HG03354 (cell line): ENCODE results near the gene ZNF740.
A peak's percentile ranks its signal among the peaks of the same experiment; 100 is the strongest.
"Not testable (repeated sequence)": the region's sequence is repeated elsewhere in the genome, so short reads cannot be mapped to it uniquely, and the experiment has no call there.

Experiments
- ATAC-seq: cut with Tn5 transposase; IDR thresholded peaks from one replicate; pipeline ENCODE4 v1.9.1; 2021; ENCODE audit warnings: mild to moderate bottlenecking; ENCODE audit not compliant: unreplicated experiment, poor library complexity, severe bottlenecking

Gene ZNF740, protein sequence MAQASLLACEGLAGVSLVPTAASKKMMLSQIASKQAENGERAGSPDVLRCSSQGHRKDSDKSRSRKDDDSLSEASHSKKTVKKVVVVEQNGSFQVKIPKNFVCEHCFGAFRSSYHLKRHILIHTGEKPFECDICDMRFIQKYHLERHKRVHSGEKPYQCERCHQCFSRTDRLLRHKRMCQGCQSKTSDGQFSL

DNA sequence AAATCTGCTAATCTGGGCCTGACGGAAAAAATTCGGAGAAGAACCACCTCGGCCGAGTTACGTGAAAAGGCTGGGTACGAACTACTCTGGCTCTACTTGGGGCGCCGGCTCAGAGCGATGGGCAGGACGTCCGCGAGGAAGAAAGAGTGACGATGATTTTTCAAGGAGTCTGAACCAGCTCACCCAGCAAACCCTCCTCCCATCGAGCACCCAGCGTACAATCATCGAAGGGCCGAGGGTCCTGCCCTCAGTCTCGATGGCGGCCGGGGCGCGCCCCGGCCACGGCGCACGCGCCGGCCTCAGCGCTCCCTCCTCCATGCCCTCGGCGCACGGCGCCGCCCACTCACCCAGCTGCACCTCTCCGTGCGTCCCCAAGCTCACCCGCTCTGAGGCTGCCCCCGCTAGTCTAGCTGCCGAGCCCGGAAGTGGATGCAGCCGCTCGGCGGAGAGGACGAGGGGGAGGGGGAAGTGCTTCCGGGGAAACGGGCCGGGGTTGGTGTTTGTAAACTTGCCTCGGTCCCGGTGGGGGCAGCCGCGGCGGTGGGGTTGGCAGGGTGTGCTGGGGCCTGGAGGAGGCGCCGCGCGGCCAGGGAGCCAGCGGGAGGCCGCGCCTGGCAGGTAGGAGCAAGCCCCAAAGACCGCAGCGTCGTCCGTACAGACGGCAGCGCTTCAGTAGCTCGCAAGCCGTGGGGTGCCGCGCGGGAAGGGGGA, at the start of gene ZNF740, which contains the start of gene CSAD:
Gene ZNF740 (plus strand): TSS at position 503 of the 711 bp plus-strand sequence. CDS start 1,262 bp downstream, outside the sequence.
Gene CSAD (minus strand): TSS at position 706 of the 711 bp plus-strand sequence. CDS start 7,455 bp downstream, outside the sequence.
- ATAC-seq, result peak; percentile 92

DNA sequence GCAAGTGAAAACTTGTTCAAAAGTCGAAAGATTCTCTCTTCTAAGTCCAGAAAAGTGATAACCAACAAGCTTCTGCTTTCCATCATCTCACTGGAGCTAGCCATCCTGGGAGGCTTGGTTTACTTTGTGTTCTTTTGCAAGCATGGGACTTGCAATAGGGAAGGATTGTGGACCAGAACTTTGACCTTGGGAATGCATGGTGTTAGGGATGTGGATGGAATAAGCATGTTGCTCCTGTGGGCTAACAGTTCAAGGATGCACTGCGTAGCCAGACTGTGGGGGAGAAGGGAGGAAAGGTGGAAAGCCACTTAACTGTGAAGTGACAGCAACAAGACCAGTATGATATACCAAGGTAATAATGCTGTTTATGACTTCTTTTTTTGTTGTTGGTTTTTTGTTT, 48.7 kb upstream of the ZNF740 start:
- ATAC-seq, result no peak

DNA sequence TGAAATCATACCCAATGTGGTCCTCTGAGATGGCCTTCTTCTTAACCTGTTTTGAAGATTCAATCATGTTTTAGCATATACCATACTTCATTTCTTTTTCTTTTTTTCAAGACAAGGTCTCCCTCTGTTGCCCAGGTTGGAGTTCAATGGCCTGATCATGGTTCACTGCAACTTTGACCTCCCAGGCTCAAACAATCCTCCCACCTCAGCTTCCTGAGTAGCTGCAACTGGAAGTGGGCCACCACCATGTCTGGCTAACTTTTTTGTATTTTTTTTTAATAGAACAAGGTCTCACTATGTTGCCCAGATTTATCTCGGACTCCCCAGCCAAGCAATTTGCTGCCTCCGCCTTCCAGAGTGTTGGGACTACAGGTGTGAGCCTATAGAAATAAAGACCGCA, 46.8 kb upstream of the ZNF740 start:
- ATAC-seq, result no peak

DNA sequence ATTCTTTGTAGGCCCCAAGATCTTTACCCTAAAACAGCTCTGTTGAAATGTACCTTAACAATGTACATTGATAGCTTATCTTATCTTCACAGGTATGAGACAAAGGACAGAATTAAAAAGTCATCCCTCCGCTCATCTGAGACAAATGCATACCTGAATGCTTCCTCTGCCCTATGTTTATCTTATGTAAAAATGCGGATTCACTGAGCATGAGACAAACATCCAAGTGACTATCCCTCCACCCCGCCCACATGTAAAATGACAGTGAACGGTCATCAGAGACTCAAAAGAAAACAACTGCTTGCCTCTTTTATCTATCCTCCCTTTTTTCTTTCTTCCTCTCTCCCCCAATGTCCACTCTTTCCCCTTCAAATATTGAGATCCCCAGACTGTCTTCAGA, 37.2 kb upstream of the ZNF740 start:
- no peak for ATAC-seq

DNA sequence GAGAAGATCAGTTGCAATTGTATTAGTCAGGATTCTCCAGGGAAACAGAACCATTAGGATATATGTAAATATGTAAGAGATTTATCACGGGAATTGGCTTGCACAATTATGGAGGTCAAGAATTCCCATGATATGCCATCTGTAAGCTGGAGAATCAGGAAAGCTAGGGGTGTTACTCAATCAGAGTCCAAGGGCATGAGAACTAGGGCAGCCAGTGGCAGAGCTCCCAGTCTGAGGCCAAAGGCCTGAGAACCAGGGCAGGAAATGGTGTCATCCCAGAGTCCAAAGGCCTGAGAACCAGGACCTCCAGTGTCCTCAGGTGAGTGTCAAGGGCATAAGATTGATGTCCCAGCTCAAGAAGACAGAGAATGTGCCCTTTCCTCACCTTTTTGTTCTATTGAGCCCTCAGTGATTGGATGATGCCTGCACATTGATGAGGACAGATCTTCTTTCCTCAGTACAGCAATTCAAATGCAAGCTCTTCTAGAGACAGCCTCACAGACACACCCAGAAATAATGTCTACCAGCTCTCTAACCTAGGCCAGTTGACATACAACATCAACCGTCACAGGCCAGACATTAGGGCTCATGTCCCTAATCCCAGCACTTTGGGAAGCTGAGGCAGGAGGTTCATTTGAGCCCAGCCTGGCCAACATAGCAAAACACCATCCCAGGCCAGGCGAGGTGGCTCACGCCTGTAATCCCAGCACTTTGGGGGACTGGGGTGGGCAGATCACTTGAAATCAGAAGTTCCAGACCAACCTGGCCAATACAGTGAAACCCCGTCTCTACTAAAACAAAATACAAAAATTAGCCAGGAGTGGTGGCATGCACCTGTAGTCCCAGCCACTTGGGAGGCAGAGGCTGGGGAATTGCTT, 34.9 kb upstream of the ZNF740 start:
- no peak for ATAC-seq

DNA sequence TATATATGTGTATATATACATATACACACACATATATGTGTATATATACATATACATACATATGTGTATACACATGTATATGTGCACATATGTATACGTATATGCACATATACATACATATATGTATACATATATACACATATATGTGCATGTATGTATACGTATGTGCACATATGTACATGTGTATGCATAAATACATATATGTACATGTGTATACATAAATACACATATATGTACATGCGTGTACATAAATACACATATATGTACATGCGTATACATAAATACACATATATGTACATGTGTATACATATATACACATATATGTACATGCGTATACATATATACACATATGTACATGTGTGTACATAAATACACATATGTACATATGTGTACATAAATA, 33.3 kb upstream of the ZNF740 start:
- ATAC-seq, result no peak

DNA sequence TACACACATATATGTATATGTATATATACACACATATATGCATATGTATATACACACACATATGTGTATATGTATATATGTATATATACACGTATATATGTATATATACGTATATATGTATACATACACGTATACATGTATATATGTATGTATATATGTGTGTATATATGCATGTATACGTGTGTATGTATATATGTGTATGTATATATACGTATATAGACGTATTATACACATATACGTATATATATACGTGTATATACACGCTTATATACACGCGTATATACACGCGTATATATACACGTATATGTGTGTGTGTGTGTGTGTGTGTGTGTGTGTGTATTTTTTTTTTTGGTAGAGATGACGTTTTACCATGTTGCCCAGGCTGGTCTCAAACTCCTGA, 32.9 kb upstream of the ZNF740 start:
- no peak for ATAC-seq

DNA sequence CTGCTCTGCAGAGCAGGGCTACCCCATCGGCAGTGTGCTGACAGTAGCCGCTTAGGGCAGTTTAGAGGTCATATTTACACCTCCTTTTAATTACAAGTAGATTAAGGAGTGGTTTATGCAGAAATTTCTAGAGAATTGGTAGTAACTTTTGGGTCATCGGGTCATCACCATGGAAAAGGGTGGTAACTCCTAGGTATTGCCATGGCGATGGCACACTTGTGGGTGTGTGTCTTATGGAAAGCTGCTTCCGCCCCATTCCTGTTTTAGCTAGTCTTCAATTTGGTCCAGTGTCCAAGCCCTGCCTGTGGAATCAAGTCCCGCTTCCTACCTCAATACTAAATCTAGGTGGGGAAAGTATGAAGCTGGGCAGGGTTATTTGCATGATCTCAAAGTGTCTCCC, 29.5 kb upstream of the ZNF740 start:
- no peak for ATAC-seq

DNA sequence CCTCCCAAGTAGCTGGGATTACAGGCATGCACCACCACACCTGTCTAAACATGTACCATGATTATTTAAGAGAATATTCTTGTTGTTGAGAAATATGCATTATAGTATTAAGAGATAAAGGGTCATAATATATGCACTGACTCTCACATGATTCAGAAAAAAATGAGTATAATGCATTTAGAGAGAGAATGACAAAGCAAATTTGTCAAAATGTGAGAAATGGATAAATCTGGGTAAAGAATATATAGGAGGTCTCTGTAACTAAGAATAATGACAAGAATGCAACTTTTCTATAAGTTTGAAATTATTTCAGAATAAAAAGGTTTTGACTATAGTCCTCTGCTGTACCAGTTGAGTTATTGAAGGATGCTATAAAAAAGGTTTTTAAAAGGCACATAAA, 28.1 kb upstream of the ZNF740 start:
- no peak for ATAC-seq

DNA sequence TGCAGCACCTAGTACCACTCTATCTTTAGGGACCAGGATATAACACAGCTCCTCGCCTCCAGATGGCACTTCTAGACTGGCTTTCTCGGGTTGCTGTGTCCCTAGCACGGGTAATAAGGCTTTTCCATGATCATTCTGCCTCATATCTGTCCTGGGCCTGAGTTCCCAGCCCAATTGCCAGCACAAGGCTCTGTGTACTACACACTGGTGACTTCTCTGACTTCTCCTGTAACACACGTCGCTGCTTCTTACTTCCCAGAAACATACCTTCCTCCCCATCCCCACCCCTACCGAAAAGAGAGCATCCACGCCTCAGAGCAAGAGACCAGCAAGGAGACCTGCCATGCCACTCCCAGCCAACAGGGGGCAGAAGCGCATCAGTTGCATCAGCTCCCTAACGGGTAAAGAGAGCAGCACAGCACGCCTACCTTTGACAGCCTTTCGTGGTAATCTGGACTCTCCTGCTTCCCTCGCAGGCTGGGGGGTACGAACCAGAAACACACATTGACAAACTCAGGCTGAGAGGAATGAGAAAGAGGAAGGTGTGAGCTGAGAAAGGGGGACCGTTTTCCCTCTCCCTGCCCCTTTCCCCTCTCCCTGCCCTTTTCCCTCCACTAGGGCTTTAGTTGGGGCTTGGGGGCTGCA, 21.2 kb upstream of the ZNF740 start:
- ATAC-seq, result peak; percentile 65

DNA sequence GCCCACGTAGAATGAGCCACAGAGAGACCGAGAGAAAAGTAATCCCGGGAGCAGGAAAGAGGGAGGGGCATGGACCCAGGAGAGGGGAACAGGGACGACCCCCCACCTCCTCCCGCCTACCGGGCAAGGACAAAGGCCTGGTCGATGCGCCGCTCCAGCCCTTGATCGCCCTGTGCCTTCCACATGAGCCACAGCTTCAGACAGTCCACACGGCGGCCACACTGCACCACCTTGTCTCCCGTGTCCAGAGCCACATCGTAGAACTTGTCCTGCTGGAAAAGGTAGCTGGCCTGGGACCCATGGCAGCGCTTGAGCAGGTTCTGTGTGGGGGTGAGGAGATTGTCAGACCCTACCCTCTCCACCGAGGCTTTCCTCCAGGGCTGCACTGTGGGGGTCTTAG, 20.5 kb upstream of the ZNF740 start:
- no peak for ATAC-seq

DNA sequence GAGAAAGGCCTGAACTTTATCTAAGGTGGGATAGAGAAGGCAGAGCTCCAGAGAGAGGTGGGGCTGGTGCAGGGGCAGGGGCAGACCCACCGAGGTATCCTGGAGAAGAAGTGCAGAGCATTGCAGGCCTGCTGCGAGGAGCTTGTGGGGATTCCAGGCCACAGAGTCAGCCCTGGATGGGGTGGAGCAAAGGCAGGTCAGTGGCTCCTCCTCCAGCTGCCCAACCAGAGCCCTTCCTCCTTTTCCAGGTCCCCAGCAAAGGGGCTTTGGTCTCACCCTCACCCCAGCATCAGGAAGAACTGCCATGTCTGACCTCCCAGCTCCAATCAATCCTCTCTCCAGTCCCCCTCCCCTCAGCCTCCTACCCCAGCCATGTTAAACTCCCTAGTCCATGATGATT, 19.8 kb upstream of the ZNF740 start:
- no peak for ATAC-seq

DNA sequence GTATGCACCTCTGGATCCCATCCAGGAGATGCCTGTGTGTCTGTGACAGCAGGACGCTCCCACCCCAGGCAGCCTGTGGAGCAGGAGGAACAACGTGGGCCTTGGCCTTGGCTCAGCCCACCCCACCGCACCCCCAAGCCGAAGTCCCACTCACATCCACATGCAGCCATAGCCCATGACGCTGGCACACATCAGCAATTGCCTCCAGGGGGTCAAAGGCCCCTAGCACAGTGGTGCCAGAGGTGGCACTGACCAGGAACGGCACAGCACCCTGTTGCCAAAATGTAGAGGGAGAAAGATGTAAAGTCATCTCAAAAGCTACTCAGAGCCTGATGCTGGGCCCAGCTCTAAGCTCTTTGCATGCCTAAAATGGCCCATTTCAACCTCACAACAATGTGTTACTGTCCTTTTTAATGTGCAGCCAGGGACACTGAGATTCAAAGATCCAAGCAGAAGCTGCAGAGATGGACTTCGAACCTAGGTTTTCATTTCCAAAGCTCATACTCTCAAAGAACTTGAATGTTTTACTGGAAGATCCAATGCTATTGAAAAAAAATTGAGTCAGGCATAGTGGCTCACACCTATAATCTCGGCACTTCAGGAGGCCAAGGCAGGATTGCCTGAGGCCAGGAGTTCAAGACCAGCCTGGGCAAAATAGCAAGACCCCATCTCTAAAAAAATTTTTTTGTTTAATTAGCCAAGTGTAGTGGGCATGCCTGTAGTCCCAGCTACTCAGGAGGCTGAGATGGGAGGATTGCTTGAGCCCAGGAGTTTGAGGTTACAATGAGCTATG, 19.2 kb upstream of the ZNF740 start:
- ATAC-seq, result no peak

DNA sequence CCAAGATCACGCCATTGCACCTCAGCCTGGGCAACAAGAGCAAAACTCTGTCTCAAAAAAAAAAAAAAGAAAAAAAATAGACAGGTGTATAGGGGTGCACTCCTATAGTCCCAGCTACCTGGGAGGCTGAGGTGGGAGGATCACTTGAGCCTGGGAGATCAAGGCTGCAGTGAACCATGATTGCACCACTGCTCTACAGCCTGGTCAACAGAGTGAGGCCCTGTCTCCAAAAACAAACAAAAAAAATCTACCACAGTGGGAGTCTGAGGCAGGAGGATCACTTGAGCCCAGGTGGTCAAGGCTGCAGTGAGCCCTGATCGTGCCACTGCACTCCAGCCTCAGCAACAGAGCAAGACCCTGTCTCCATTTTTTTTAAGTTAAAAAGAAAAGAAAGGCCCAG, 17.5 kb upstream of the ZNF740 start:
- ATAC-seq, result not testable (repeated sequence)

DNA sequence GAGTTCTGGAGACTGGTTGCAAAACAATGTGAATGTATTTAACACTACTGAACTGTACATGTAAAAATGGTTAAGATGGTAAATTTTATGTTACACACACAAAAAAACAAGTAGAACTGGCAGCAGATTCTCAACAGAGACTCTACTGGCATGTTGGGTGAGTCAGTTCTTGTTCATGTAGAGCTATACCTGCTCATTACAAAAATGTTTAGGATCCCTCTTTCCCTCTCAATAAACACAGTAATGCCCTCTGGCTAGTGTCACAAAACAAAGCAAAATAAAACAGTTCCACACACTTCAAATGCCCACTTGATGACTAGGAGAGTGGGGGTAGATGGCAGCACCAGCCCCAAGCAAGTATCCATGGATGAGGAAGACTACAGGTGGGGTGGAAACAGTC, 13.7 kb upstream of the ZNF740 start:
- ATAC-seq, result no peak

DNA sequence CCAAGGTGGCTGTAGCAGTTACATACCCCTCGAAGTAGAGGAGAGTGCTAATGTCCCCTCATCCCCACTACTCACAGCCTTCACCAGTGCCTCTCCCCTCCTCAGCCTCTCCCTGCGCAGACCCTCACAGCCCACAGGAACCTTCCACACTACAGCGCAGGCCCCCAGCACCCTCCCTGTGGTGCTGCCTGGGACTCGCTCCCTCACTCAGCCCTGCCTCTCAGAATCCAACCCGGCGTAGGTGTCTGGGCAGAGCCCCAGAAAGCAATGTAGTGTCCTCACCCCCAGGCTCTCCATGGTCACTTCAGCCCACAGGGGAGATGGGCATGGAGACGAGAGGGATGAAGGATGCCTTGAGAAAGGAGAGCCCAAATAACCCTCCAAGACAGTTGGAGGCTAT, 10.9 kb upstream of the ZNF740 start:
- no peak for ATAC-seq

DNA sequence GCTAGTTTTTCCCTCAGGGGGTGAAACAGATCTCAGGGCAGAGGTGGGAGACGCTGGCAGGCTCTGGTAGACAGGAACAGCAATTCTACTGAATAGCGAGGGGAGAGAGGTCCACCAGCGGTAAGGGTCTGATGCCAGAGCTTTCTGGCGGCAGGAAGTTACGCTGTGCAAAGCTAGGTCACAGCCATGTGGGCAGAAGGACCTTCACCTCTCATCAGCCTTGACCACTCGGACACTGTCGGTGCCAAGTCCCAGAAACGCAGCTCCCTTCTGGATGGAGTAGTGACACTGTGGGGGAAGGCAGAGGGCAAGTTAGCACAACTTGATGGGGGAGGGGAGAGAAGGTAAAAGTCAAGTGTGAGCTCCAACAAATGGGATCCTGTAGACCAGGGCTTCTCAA, 10.3 kb upstream of the ZNF740 start:
- ATAC-seq, result no peak

DNA sequence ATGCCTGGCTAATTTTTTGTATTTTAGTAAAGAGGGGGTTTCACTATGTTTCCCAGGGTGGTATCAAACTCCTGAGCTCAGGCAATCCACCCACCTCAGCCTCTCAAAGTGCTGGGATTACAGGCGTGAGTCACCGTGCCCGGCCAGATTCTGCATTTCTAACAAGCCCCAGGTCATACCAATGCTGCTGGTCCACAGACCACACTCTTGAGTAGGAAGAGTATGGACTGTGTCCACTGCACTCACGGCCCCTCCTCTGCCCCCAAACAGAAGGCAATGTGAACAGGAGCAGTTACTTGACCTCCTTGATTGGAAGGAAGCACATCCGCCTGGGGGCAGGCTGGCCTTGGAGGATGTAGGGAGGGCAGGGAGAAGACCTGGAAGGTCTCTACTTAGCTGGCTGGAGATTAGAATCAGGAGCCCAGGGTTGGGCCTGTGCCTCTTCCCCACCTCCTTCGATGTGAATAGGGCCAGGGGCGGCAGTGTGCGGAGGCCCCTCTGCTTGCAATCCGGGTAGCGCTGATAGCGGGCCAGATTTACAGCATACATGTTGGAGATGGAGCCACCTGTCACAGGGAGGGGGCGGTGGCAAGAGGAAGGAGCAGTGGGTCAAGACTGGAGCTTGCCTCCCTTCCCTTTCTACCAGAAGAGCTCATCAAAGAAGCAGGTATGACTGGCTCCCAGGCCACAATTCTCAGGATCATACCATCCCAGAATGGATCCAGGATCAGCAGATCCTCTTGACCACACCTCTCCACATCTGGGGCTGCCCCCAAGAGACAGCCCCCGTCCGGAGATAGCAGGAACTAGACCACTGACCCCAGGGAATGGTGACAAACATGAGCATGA, 9.4 kb upstream of the ZNF740 start:
- ATAC-seq, result no peak
